HepG2 (cell line): ENCODE measurements around the gene DPP3. TPM values are rescaled to one million over a fixed set of nuclear protein-coding genes. Genes with fewer than 3 reads are reported as not detected.
A peak's percentile ranks its signal among the peaks of the same experiment; 100 is the strongest.

ENCODE experiments used
- AGO1 ChIP-seq: fragments of 200-400 bp; formaldehyde crosslinking; IDR thresholded peaks from 2 replicates; pipeline ENCODE4 v1.6.1; 2017; ENCODE audit warnings: mild to moderate bottlenecking, low read depth, low read length, moderate library complexity; ENCODE audit not compliant: poor library complexity, severe bottlenecking
- CEBPG ChIP-seq: IDR thresholded peaks from 2 replicates; pipeline ENCODE4 v1.6.1; 2016
- ELF4 ChIP-seq: sonication (generic); formaldehyde crosslinking; IDR thresholded peaks from 2 replicates; pipeline ENCODE4 v1.5.0; 2020; ENCODE audit warnings: missing genetic modification reagents, mild to moderate bottlenecking, moderate library complexity, borderline replicate concordance
- FOXO4 ChIP-seq: sonication (generic); formaldehyde crosslinking; conservative IDR thresholded peaks from 2 replicates; pipeline ENCODE4 v1.8.1; 2023; ENCODE audit warnings: missing genetic modification reagents
- HMGXB3 ChIP-seq: sonication (generic); formaldehyde crosslinking; IDR thresholded peaks from 2 replicates; pipeline ENCODE4 v1.4.0; 2020; ENCODE audit warnings: missing genetic modification reagents, borderline replicate concordance
- MED13 ChIP-seq: sonication (generic); formaldehyde crosslinking; IDR thresholded peaks from 2 replicates; pipeline ENCODE4 v1.5.0; 2020; ENCODE audit warnings: missing genetic modification reagents
- POLR2A ChIP-seq, 2 experiments: IDR thresholded peaks; 2 replicates each; pipeline ENCODE4 v1.6.1; 2011; ENCODE audit warnings: low read depth in 2 of 2, low read length in 2 of 2, mild to moderate bottlenecking in 1 of 2, moderate library complexity in 1 of 2; ENCODE audit not compliant: insufficient read depth in 1 of 2
- SMAD1 ChIP-seq: sonication (generic); formaldehyde crosslinking; IDR thresholded peaks from 2 replicates; pipeline ENCODE4 v1.4.0; 2020; ENCODE audit warnings: missing genetic modification reagents, low read depth, mild to moderate bottlenecking, borderline replicate concordance
- TAF1 ChIP-seq: sonication (generic); formaldehyde crosslinking; IDR thresholded peaks from 2 replicates; pipeline ENCODE4 v1.4.0; 2020; ENCODE audit warnings: missing genetic modification reagents
- ZHX1 ChIP-seq: sonication (generic); formaldehyde crosslinking; IDR thresholded peaks from 2 replicates; pipeline ENCODE4 v1.8.1; 2022; ENCODE audit warnings: low read depth, mild to moderate bottlenecking, missing genetic modification reagents
- ZKSCAN1 ChIP-seq: fragments of 150-350 bp; IDR thresholded peaks from 2 replicates; pipeline ENCODE4 v1.6.1; 2014; ENCODE audit warnings: low read length
- ZNF10 ChIP-seq: sonication (generic); formaldehyde crosslinking; IDR thresholded peaks from 2 replicates; pipeline ENCODE4 v1.4.0; 2020; ENCODE audit warnings: mild to moderate bottlenecking, low read depth, missing genetic modification reagents, borderline replicate concordance
- ZNF296 ChIP-seq: sonication (generic); formaldehyde crosslinking; conservative IDR thresholded peaks from 2 replicates; pipeline ENCODE4 v1.5.0; 2020; ENCODE audit warnings: mild to moderate bottlenecking, missing genetic modification reagents
- ZNF512 ChIP-seq: sonication (generic); formaldehyde crosslinking; IDR thresholded peaks from 2 replicates; pipeline ENCODE4 v1.4.0; 2020; ENCODE audit warnings: mild to moderate bottlenecking, missing genetic modification reagents
- ZNF552 ChIP-seq: sonication (generic); formaldehyde crosslinking; IDR thresholded peaks from 2 replicates; pipeline ENCODE4 v1.9.0; 2022; ENCODE audit warnings: missing genetic modification reagents, mild to moderate bottlenecking, borderline replicate concordance
- ZNF597 ChIP-seq: sonication (generic); formaldehyde crosslinking; IDR thresholded peaks from 2 replicates; pipeline ENCODE4 v1.5.0; 2020; ENCODE audit warnings: missing genetic modification reagents
- polyA plus RNA-seq, 8 experiments: library from polyadenylated mRNA; depleted of rRNA in 3 of 8; stranded (reverse) in 7 of 8; unstranded in 1 of 8; fragments of >200 nt; fragmentation: Illumina TruSeq in 4 of 8; extraction: Trizol in 4 of 8; gene quantifications; 2 replicates each; pipeline versions ENCODE4 v1.2.1 to v1.2.3, GENCODE V29; 2011 to 2016; ENCODE audit warnings: low read depth in 4 of 8, missing spikeins in 1 of 8, mixed read lengths in 1 of 8; ENCODE audit not compliant: insufficient read depth in 1 of 8
- total RNA-seq, 5 experiments: library from RNA; depleted of rRNA; stranded (reverse); fragments of >200 nt; fragmentation: Illumina TruSeq; extraction: Trizol; gene quantifications; 2 replicates each; pipeline ENCODE4 v1.2.3, GENCODE V29; 2016; ENCODE audit warnings: low read depth in 1 of 5

DPP3 gene
- total and polyA plus RNA-seq, 2 of the 13 experiments (the other 11 are each of a cell fraction or from before 2014, with no cell fraction given): 38.4 to 59.8 TPM

GRCh38 chr11:66480117-66480938 lies at the start of gene DPP3 (continued):
- TF ChIP-seq ZNF296 (CRISPR knock-in tag): peak; percentile 88
- no peak for TF ChIP-seq ZKSCAN1
- no peak for TF ChIP-seq SMAD1 (CRISPR knock-in tag)
- TF ChIP-seq ZNF552: 0 out of 2 replicates have a peak, but pooled peaks have one; percentile 18
- peak; percentile 93; the same call in 1 of the 2 replicates for TF ChIP-seq ELF4 (CRISPR knock-in tag)
- TF ChIP-seq FOXO4 (CRISPR knock-in tag): no peak
- TF ChIP-seq CEBPG (CRISPR knock-in tag): no peak
- TF ChIP-seq AGO1: peak; percentile 93
- no peak for TF ChIP-seq HMGXB3 (CRISPR knock-in tag)
- no peak for TF ChIP-seq ZNF512 (CRISPR knock-in tag)
- no peak for TF ChIP-seq ZNF597 (CRISPR knock-in tag)
- TF ChIP-seq ZHX1: no peak
- peak; percentile 92 for TF ChIP-seq TAF1 (CRISPR knock-in tag)
- TF ChIP-seq ZNF10 (CRISPR knock-in tag): no peak
- no peak for TF ChIP-seq MED13 (CRISPR knock-in tag)
- TF ChIP-seq POLR2A (IDR thresholded peaks at IDR 0.05; ENCODE audit: insufficient read depth in 1 of 2, low read depth in 2 of 2, low read length in 2 of 2): peak; percentile 85 to 93
